GM21619 (cell line): ENCODE results near the gene ZNF761.
"Not testable (repeated sequence)": the region's sequence is repeated elsewhere in the genome, so short reads cannot be mapped to it uniquely, and the experiment has no call there.

Experiments
- ATAC-seq: cut with Tn5 transposase; IDR thresholded peaks from one replicate; pipeline ENCODE4 v1.9.1; 2021; ENCODE audit not compliant: unreplicated experiment

ZNF761 gene

DNA sequence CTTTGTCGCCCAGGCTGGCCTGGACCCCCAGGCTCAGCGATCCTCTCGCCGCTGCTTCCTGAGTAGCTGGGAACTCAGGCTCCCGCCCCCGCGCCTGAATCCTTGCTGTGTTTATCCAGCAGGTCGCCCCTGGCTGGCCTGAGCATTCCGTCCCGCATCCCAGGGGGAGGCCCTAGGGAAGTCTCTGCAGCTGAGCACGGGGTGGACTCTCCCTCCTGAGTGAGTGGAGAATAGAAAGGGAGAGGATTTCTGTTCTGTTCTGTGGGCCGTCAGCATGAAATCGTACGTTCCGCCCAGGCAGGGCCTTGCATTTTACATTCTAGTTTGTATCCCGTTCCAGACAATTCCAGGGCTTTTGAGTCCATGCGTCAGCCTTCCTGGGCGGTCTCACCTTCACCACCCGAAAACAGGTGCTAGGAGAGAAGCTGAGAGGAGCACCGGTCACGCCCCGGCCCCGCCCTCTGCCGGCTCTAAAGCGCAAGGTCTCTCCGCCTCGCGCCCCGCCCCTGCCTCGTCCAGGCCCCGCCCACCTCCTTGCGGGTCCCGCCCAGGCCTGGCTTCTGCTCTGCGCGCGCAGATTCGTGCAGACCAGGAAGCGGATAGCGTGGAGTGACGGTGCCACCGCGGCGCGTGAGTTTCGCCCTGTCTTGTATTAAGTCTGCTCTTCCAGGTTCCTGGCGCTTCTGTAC, at the start of gene ZNF761:
Gene ZNF761, plus strand, starts transcription at position 586 of the 689 bp plus-strand sequence. CDS start 15,285 bp downstream, outside the sequence.
- ATAC-seq, result peak; percentile 95

DNA sequence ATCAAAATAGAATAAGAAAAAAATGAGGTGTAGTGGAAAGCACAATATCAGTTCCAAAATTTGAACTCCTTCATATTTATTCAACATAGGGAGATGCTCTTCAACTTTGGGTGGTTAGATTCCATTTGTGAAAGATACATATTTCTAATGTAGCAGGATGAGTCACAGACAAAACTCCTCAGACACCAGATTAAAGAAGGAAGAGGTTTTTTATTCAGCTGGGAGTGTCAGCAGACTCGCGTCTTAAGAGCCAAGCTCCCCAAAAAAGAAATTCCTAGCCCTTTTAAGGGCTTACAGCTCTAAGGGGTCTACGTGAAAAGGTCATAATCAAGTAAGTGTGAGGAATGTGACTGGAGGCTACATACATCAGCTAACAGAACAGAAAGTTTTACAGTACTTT, 43.6 kb upstream of the ZNF761 start:
- no peak for ATAC-seq

DNA sequence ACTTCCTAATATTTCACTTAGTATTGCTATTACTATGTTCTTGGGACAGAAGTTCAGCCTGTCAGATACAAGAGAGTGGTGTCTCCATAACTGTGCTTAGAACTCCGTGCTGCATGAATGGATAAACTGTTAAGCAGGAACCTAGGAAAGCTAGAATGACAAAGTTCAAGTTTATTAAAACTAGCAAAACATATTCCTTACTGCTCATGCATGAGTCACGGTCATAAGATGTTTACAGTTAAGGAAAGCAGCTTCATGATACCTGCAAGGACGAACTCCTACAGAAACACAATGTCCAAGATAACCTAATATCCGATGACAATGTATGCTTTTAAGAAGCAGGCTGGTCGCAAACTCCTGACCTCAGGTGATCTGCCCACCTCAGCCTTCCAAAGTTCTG, 42.9 kb upstream of the ZNF761 start:
- no peak for ATAC-seq

DNA sequence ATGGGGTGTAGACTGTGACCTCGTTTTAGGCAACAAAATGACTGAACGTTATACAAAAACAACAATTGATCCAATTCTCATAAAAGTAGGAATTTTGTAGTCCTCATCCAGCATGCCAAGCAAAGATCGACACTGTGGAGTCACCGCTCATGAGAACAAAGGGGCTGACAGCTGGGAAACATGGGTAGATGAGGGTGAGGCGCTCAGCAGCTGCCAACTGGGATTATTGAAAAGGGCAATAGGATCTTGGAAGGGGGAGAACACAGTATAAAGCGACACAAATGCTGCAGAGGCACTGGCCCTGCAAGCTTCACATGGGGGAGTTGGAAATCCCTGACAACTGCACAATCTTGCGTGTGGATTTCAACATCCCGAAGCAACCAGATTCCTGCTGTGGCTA, 42.2 kb upstream of the ZNF761 start:
- ATAC-seq, result no peak

DNA sequence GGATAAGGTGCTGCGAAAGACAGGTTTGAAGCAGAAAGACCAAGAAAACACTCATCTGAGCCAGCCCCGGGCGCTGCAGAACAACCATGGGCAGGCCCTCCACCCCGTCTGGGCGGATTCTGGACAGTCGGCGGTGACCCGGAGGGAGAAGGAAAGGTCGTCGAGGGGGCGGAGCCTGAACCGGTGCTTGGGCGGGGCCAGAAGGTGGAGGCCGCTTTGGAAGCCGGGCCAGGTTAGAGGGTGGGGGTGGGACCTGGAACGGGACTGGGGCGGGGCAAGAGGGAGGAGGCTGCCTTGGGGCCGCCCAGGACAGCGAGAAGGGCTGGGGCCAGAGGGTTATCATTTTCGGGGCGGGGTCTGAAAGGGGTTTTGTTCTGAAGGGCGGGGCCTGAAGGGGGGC, 41.8 kb upstream of the ZNF761 start:
- ATAC-seq, result no peak

DNA sequence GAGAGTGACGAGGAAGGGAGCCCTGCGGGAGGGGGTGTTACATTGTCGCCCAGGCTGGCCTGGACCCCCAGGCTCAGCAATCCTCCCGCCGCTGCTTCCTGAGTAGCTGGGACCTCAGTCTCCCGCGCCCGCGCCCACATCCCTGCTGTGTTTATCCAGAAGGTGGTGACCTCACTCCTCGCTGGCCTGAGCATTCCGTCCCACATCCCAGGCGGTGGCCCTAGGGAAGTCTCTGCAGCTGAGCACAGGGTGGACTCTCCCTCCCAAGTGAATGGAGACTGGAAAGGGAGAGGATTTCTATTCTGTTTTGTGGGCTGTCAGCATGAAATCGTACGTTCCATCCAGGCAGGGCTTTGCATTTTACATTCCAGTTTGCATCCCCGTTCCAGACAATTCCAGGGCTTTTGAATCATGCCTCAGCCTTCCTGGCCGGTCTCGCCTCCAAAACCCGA, 37.2 kb upstream of the ZNF761 start:
- no peak for ATAC-seq

DNA sequence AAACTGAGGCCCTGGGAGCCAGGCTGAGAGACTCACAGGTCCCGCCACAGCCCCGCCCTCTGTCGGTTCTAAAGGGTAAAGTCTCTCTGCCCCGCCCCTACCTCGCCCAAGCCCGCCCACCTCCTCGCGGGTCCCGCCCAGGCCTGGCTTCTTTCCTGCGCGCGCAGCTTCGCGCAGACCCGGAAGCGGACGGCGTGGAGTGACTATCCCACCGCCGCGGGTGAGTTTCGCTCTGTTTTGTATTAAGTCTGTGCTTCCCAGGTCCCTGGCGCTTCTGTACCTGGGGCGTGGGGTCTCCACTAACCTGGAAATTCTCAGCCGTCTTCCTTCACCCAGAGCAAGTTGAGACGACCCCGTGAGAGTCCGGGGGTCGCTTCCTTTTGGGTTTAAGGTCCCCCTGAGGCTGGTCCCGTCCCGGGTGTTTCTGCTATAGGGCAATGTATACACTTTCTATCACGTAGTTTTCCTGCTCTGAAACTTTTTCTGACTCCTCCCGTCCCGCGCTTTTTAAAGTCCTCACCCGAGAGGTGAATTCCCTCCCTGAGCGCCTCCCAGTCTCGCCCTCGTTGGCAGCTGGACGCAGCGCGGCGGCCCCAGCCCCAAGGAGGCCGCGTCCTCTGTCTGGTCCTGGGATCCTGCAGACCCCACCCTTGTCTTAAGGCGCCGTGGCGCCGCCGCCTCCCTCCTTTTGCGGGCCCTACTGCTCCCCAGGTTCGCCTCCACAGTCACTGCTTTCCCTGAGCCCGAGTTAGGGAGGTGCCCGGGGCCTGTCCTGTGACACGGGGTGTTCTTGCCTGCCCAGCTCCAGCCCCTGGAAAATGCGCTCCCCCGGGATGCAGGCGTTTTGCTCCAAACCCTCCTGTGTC, 36.6 kb upstream of the ZNF761 start, which contains the start of gene ZNF765:
Gene ZNF765, plus strand, starts transcription at position 176 of the 866 bp plus-strand sequence. CDS start 2,867 bp downstream, outside the sequence.
- peak; percentile 85 for ATAC-seq

DNA sequence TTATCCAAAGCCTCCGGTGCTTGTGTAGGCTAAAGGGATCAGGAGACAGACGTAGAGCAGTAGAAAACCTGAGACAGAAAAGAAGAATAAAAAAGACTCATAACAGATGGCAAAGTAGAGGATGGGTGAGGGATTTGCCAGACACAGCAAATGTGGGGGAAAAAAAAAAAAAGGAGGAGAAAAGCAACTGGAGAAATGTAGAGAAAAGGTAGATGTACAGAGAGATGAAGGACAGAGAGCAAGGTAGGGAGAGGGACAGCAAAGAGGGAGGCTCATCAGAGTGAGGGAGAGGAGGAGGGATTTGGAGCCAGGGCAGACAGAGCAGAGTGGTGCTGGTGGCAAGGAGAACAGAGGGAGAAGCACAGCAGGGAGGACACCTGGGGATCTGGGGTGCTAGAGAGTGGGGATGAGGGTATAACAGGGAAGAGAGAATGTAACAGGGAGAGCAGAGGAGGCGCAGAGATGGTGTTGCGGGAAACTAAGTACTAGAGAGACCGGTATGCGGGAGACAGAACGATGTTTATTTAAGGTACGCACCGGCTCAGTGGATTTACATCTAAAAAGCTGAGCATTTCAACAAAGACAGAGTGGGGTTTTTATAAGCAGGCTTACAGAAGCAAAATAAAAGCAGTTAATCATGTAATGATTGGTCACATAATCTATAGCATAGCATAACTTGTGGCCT, 35.8 kb upstream of the ZNF761 start:
- not testable (repeated sequence) for ATAC-seq

DNA sequence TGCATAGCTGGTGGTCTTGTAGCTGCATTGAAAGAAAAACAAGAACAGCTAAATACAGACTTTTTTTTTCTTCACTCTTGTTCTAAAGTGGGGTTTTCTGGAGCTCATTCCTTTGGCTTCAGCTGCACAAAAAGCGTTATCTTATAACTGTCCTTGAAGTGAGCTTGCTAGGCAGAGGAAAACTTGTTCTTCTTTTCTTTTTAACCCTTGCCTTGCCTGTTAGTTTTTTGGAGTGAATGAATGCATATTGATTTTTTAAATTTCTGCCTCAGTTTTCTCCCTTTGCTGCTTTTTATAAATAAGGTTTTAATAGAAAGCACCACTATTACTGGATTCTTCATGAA, 35.3 kb upstream of the ZNF761 start:
- no peak for ATAC-seq

DNA sequence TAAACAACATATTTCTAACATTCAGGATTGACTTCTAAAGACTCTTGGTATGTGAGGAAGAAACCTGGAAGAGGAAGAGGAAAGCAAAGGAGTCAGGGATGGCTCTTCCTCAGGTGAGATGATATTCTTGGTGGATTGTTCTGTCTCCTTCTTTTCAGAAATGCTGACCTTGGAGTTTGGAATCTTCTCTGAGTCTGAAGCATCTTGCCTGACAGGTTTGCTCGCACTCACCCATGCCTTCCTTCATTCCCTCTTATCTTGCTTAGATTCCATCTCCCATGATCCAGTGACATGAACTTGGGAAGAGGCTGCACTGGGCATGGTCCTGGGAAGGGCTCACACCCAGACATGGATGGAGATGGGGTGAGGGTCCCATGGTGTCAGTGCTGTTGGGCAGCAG, 33.9 kb upstream of the ZNF761 start:
- not testable (repeated sequence) for ATAC-seq

DNA sequence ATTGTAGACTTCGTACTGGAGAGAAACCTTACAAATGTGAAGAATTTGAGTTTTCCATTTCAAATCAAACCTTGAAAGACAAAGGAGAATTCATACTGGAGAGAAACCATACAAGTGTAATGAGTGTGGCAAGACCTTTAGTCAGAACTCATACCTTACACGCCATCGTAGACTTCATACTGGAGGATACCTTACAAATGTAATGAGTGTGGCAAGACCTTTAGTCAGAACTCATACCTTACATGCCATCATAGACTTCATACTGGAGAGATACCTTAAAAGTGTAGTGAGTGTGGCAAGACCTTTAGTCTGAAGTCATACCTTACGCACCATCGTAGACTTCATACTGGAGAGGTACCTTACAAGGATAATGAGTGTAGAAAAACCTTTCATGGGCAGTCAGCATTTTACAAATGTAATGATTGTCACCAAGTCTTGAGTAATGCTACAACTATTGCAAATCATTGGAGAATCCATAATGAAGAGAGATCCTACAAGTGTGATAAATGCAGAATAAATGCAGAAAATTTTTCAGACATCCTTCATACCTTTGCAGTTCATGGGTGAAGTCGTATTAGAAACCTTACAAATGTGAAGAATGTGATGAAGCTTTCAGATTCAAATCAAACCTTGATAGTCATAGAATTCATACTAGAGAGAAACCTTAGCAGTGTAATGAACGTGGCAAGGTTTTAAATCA, 22.1 kb upstream of the ZNF761 start:
- ATAC-seq, result no peak

DNA sequence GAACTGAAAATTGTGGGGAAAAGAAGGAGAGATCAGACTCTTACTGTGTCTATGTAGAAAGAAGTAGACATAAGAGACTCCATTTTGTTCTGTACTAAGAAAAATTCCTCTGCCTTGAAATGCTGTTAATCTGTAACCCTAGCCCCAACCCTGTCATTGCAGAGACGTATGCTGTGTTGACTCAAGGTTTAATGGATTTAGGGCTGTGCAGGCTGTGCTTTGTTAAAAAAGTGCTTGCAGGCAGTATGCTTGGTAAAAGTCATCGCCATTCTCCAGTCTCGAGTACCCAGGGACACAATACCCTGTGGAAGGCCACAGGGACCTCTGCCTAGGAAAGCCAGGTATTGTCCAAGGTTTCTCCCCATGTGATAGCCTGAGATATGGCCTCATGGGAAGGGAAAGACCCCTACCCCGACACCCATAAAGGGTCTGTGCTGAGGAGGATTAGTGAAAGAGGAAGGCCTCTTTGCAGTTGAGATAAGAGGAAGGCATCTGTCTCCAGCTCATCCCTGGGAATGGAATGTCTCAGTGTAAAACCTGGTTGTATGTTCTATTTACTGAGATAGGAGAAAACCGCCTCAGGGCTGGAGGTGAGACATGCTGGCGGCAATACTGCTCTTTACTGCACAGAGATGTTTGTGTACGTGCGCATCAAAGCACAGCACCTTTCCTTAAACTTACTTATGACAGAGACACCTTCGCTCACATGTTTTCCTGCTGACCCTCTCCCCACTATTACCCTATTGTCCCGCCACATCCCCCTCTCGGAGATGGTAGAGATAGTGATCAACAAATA, 11.1 kb upstream of the ZNF761 start:
- ATAC-seq, result not testable (repeated sequence)

DNA sequence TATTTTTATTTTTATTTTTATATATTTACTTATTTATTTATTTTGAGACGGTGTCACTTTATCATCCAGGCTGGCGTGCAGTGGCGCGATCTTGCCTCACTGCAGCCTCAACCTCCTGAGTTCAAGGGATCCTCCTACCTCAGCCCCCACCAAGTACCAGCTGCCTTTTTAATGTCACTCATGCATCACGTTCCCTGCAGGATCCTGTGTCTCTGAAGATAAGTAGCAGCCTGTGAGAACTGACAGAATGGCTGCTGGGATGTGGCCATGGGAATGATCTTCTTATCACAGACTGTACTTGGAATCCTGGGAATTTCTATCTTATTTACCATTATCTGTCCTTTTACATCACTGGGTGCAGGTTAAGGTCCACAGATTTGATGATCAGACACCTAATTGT, 9.2 kb upstream of the ZNF761 start:
- no peak for ATAC-seq

DNA sequence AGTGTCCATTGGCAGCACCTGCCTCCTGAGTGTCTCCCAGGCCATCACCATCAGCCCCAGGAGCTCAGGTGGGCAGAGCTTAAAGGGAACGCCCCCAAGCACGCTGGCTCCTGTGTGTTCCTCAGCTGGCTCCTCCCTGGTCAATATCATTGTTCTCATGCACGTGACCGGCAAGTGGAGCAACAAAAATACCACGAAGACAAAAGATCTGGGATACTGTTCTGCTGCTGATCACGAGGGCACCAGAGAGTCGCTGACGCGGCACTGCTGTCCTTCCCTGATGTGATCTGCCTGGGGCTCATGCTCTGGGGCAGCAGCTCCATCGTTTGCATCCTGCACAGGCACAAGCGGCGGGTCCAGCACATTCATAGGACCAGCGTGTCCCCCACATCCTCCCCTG, 8.7 kb upstream of the ZNF761 start:
- ATAC-seq, result not testable (repeated sequence)

DNA sequence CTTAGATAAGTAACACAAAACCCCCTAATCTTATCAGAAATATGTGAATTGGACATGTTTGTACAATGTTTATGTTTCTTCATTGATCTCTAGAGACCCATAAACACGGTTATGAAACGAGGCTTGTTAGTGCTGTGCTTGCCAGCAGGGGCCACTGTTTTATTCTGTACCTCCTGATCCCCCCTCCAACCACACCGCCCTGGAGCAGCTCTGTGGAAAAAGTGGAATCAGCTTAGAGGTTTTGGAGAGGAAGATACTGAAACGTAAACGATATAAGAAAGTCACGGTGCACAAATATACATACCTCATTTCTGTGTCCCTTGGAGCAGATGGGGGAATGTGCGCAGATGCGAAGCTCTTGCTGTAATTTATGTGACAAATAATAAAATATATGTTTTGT, 8.1 kb upstream of the ZNF761 start:
- ATAC-seq, result not testable (repeated sequence)

DNA sequence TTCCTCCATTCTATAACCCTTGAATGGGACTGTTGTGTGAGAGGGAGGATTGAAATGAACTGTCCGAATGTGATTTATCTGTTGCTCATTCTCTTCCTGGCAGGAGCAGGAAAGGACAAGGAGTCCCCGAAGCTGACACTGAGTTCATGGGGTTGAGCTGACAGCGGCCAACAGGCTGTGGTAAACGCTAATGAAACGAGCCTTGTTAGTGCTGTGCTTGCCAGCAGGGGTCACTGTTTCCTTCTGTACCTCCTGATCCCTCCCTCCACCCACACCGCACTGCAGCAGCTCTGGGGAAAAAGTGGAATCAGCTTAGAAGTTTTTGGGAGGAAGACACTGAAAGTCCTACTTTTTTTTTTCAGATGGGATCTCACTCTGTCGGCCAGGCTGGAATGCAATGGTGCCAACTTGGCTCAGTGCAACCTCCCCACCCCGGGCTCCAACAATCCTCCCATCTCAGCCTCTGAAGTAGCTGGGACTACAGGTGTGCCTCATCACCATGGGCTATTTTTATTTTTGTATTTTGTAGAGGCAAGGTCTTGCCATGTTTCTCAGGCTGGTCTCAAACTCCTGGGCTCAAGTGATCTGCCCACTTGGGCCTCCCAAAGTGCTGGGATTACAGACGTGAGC, 6.7 kb upstream of the ZNF761 start:
- no peak for ATAC-seq

DNA sequence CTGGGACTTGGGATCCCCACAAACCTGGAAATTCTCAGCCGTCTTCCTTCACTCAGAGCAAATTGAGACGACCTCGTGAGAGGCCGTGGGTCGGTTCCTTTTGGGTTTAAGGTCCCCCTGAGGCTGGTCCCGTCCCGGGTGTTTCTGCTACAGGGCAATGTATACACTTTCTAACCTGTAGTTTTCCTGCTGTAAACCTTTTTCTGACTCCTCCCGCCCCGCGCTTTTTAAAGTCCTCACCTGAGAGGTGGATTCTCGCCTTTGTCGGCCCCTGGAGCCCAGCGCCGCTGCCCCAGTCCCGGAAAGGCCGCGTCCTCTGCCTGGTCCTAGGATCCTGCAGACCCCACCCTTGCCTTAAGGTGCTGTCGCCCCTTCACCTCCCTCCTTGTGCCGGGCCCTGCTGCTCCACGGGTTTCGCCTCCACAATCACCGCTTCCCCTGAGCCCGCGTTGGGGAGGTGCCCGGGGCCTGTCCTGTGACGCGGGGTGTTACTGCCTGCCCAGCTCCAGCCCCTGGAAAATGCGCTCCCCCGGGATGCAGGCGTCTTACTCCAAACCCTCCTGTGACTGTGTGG, 391 bp downstream of the ZNF761 start:
- peak; percentile 20 for ATAC-seq

DNA sequence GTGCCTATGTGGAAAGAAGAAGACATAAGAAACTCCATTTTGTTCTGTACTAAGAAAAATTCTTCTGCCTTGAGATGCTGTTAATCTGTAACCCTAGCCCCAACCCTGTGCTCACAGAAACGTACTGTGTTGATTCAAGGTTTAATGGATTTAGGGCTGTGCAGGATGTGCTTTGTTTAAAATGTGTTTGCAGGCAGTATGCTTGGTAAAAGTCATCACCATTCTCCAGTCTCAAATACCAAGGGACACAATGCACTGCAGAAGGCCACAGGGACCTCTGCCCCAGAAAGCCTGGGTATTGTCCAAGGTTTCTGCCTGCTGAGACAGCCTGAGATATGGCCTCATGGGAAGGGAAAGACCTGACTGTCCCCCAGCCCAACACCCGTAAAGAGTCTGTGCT, 12.0 kb downstream of the ZNF761 start:
- not testable (repeated sequence) for ATAC-seq

DNA sequence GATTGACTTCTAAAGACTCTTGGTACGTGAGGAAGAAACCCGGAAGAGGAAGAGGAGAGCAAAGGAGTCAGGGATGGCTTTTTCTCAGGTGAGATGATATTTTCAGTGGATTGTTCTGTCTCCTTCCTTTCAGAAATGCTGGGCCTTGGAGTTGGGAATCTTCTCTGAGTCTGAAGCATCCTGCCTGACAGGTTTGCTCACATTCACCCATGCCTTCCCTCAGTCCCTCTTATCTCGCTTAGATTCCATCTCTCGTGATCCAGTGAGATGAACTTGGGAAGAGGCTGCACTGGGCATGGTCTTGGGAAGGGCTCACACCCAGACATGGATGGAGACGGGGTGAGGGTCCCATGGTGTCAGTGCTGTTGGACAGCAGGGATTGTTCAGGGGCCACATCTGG, 15.4 kb downstream of the ZNF761 start:
- ATAC-seq, result not testable (repeated sequence)
